Ectodermal cell (in vitro differentiated cells): Measurements from ENCODE around the gene KLF16.
A peak's percentile ranks its signal among the peaks of the same experiment; 100 is the strongest.

Source experiments
- H3K27ac ChIP-seq: 2 replicates; pipeline ENCODE4 v1.7.0; 2013; ENCODE audit warnings: mild to moderate bottlenecking, low read depth, low read length; ENCODE audit not compliant: insufficient read depth, poor library complexity, severe bottlenecking
- H3K27me3 ChIP-seq: 2 replicates; pipeline ENCODE4 v1.7.0; 2013; ENCODE audit warnings: mild to moderate bottlenecking, low read length; ENCODE audit not compliant: insufficient read depth, control insufficient read depth, poor library complexity, severe bottlenecking
- H3K36me3 ChIP-seq: one replicate; pipeline ENCODE4 v1.7.0; 2013; ENCODE audit warnings: low read length; ENCODE audit not compliant: control insufficient read depth, insufficient read depth
- H3K4me1 ChIP-seq: one replicate; pipeline ENCODE4 v1.7.0; 2013; ENCODE audit warnings: low read length; ENCODE audit not compliant: control insufficient read depth, insufficient read depth
- H3K4me3 ChIP-seq: 2 replicates; pipeline ENCODE4 v1.7.0; 2013; ENCODE audit warnings: low read depth, low read length, control low read depth; ENCODE audit not compliant: insufficient read depth
- H3K9me3 ChIP-seq: 2 replicates; pipeline ENCODE4 v1.7.0; 2013; ENCODE audit warnings: mild to moderate bottlenecking, low read length, moderate library complexity; ENCODE audit not compliant: control insufficient read depth
- WGBS, 2 experiments: methylation state at CpG; one replicate each; pipeline ENCODE4 v1.1.7; 2013; ENCODE audit warnings: missing lambda C conversion rate in 2 of 2; 5-methylcytosine and 5-hydroxymethylcytosine counted together

The KLF16 gene

GRCh38 chr19:1848399-1849131 is 14.8 kb downstream of the KLF16 start, which contains the start of gene REXO1:
REXO1 (minus strand) TSS chr19:1848483; CDS start chr19:1848358, 125 bp downstream.
- Histone ChIP-seq H3K4me1 (peaks cover 13% of the 10 kb centered on the region), H3K9me3 (no peaks in the 10 kb centered on the region)
- 4% methylated on average over 60 of the region's 60 CpGs for WGBS, 2 experiments

GRCh38 chr19:1847684-1848398 is 15.5 kb downstream of the KLF16 start:
- WGBS, 2 experiments = 1% methylated on average over 72 of the region's 72 CpGs
- peak overlapping the region; percentile 100 for H3K27ac ChIP-seq
- H3K9me3 ChIP-seq = no peaks in the 10 kb centered on the region
- H3K4me1 ChIP-seq = peaks cover 13% of the 10 kb centered on the region
- H3K4me3 ChIP-seq = peak overlapping the region; percentile 99
- no peaks in the 10 kb centered on the region for H3K36me3 ChIP-seq
- H3K27me3 ChIP-seq = no peaks in the 10 kb centered on the region

More at GRCh38 chr19:1848399-1849131, 14.8 kb downstream of the KLF16 start, which contains the start of gene REXO1:
- Histone ChIP-seq H3K27ac (peak within 1 kb of the TSS; percentile 100), H3K27me3 (no peaks in the 10 kb centered on the region), H3K36me3 (no peaks in the 10 kb centered on the region), H3K4me3 (peak within 1 kb of the TSS; percentile 99)

DNA sequence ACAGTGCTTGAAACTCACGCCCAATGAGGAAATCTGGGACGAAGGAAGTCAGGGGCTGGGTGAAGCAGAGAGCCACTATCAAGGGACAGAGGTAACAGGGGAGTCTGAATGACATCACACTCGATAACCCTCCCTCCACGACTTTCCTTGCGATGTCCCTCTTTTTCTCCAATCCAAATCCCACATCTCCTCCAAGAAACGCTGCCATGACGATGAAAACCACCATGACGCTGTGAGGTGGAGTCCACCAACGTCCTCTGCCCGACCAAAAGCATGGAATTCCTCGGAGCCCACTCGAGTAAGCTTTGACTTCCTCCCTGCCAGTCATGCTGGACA is 16.1 kb downstream of the KLF16 start:
- no peaks in the 10 kb centered on the region for H3K36me3 ChIP-seq
- 23 to 26% methylated on average over 12 of the region's 12 CpGs for WGBS, 2 experiments

DNA sequence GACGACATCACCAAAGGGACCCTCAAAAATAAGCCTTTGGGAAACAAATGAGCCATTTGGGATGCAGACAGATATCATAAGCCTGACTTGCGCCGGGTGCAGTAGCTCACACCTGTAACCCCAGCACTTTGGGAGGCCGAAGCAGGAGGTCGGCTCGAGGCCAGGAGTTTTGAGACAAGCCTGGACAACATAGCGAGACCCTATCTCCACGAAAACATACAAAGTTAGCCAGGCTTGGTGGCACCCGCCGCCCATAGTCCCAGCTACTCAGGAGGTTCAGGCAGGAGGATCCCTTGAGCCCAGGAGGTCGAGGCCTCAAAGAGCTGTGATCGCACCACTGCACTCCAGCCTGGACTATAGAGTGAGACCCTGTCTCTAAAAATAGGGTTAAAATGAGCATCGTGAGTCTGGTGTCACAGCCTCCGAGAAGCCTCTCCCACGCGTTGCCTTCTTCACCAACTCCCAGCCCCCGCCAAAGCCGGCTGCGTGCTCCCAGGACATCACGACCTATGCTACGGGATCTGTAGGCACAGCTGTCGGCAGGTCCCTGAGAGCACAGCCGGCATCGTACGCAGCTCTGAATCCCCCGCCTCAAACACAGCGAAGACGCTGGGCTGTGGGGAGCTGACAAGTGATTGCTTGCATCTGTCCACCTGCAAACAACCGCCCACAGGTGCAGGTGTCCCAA is 16.7 kb downstream of the KLF16 start:
- no peaks in the 10 kb centered on the region for H3K9me3 ChIP-seq
- H3K27ac ChIP-seq = no peak overlapping the region
- WGBS, 2 experiments = 93 to 95% methylated on average over 29 of the region's 29 CpGs
- no peaks in the 10 kb centered on the region for H3K27me3 ChIP-seq
- H3K4me3 ChIP-seq = peak overlapping the region; percentile 99
- peaks cover 13% of the 10 kb centered on the region for H3K4me1 ChIP-seq
- H3K36me3 ChIP-seq = no peaks in the 10 kb centered on the region

More for the DNA sequence above, 16.1 kb downstream of the KLF16 start:
- Histone ChIP-seq H3K9me3 (no peaks in the 10 kb centered on the region), H3K4me3 (peak overlapping the region; percentile 99), H3K27ac (no peak overlapping the region), H3K4me1 (peaks cover 13% of the 10 kb centered on the region), H3K27me3 (no peaks in the 10 kb centered on the region)

DNA sequence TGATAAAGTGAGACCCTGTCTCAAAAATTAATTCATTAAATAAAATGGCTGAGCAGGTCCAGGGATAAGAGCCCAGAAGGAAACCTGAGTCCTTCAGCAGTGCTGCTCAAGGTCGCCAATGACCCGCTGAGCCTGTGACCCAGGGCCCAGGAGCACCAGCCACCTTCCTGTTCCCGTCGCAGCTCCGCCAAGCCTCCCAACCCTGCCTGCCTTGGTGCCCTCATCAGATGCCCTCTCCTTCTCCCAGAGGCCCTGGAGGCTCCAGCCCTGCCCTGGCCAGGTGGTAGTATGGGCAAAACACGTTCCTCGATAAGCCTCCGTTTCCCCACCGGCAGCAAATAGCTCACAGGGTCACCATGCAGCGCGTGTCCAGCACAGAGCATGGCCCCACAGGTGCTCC is 17.7 kb downstream of the KLF16 start:
- Histone ChIP-seq H3K9me3 (no peaks in the 10 kb centered on the region), H3K4me3 (no peak overlapping the region), H3K4me1 (peaks cover 20% of the 10 kb centered on the region), H3K36me3 (no peaks in the 10 kb centered on the region), H3K27me3 (no peaks in the 10 kb centered on the region), H3K27ac (no peak overlapping the region)
- 94 to 96% methylated on average over 11 of the region's 11 CpGs for WGBS, 2 experiments

- Histone ChIP-seq H3K4me1 (peaks cover 25% of the 10 kb centered on the region), H3K9me3 (no peaks in the 10 kb centered on the region), H3K27me3 (no peaks in the 10 kb centered on the region), H3K4me3 (no peak overlapping the region), H3K36me3 (no peaks in the 10 kb centered on the region), H3K27ac (no peak overlapping the region)
- 94% methylated on average over 16 of the region's 16 CpGs for WGBS, 2 experiments
Observed at GRCh38 chr19:1845125-1845515, 18.3 kb downstream of the KLF16 start.

DNA sequence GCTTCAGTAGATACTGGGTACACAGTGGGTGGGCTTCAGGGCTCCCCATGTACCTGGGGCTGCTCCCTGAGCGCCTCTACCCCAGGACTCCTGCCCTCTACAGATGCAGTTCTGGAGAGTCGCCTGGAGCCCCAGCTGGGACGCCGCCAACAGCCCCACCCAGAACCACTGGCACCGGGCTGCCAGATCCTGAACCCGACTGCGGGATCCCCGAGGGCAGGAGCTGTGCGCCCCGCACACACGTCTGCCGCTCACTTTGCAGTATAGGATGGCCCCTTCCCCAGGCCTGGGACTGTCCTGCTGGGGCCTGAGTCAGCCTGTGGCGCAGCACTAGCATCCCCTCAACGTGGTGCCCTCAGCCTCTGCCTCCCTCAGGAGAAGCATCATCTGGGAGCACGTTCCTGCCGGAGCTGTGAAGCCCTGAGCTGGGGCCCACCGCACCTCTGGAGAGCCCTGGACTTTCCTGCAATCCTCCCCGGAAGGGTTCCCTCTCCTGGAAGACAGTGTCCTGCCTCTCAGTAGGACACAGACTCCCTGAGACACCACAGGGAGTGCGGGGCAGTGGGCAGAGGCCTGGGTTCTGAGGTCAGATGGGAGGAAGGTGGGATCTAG is 18.8 kb downstream of the KLF16 start:
- Histone ChIP-seq H3K9me3 (no peaks in the 10 kb centered on the region), H3K4me1 (peaks cover 30% of the 10 kb centered on the region), H3K27me3 (no peaks in the 10 kb centered on the region), H3K4me3 (no peak overlapping the region), H3K36me3 (no peaks in the 10 kb centered on the region), H3K27ac (no peak overlapping the region)
- 96 to 97% methylated on average over 19 of the region's 19 CpGs for WGBS, 2 experiments

DNA sequence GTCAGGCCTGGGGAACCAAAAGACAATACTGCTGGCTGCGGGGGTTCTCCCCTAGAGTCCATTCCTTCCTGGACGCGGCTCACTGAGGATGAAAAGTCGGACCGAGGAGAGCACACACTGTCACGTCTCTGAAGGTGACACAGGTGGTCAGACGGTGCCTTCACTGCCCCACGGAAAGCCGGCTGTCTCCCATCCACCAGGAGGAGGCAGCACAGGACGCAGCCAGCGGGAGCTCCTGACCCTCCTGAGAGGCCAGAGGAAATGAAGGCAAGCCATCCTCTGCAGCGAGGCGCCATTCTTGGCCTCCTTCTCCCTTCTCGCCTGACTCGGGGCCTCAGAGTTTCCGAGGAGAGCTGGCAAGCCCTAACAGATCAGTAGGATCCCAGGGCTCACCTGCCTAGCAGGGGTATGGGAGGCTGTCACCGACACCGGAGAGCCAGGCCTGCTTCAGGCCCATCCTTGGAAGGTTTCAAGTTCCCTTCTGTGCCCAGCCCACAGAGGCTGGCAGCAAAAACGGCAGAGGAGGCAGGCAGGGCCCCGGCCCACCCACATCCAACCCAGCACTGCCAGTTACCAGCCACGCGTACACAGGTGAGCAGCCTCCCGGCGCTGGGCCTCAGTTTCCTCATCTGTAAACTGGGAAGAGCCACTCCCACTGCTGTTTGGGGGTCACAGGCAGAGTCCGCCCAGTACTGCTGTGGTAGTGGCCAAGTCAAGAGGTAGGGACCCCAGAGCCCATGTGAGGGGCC is 19.6 kb downstream of the KLF16 start:
- H3K27ac ChIP-seq = no peak overlapping the region
- H3K9me3 ChIP-seq = no peaks in the 10 kb centered on the region
- WGBS, 2 experiments = 91% methylated on average over 25 of the region's 25 CpGs
- H3K4me3 ChIP-seq = no peak overlapping the region
- H3K4me1 ChIP-seq = peaks cover 33% of the 10 kb centered on the region
- no peaks in the 10 kb centered on the region for H3K27me3 ChIP-seq
- H3K36me3 ChIP-seq = no peaks in the 10 kb centered on the region

- Histone ChIP-seq H3K36me3 (no peaks in the 10 kb centered on the region), H3K27ac (no peak overlapping the region), H3K4me1 (peaks cover 33% of the 10 kb centered on the region), H3K9me3 (no peaks in the 10 kb centered on the region), H3K4me3 (no peak overlapping the region), H3K27me3 (no peaks in the 10 kb centered on the region)
- 93 to 95% methylated on average over 22 of the region's 22 CpGs for WGBS, 2 experiments
Observed at GRCh38 chr19:1843116-1843515, 20.3 kb downstream of the KLF16 start.
